Transverse colon (tissue), 4 donors: ENCODE results near the gene FOXP1. TPM values are rescaled to one million over a fixed set of nuclear protein-coding genes. Genes with fewer than 3 reads are reported as not detected.
A peak's percentile ranks its signal among the peaks of the same experiment; 100 is the strongest.

Source experiments
- DNase-seq: peaks from one replicate; pipeline ENCODE4 v3.0.0-alpha.2; 2019
- H3K27ac ChIP-seq, 4 donors: fragments of 200-600 bp; sonication (generic); 2 replicates each; pipeline ENCODE4 v1.5.1; 2016 to 2018; ENCODE audit warnings: inconsistent platforms in 4 of 4
- H3K27me3 ChIP-seq: fragments of 200-600 bp; sonication (generic); 2 replicates; pipeline ENCODE4 v1.5.1; 2017; ENCODE audit warnings: inconsistent platforms
- H3K36me3 ChIP-seq, 4 donors: fragments of 200-600 bp; sonication (generic); 2 replicates each; pipeline ENCODE4 v1.5.1; 2017 to 2019; ENCODE audit warnings: inconsistent platforms in 4 of 4
- H3K4me1 ChIP-seq, 4 donors: fragments of 200-600 bp; sonication (generic); 2 replicates each; pipeline ENCODE4 v1.5.1; 2017 to 2020; ENCODE audit warnings: inconsistent platforms in 4 of 4
- H3K4me3 ChIP-seq, 4 donors: fragments of 200-600 bp; sonication (generic); 1 replicate in 1 of 4; 2 replicates in 3 of 4; pipeline versions ENCODE4 v1.5.1 to v1.6.1; 2017 to 2019; ENCODE audit warnings: inconsistent platforms in 4 of 4
- H3K9me3 ChIP-seq, 2 donors: fragments of 200-600 bp; sonication (generic); 2 replicates each; pipeline ENCODE4 v1.5.1; 2017 to 2019; ENCODE audit warnings: inconsistent platforms in 2 of 2
- CTCF ChIP-seq, 5 experiments: fragments of 200-600 bp in 3 of 5; fragments of 450-650 bp in 2 of 5; sonication (generic) in 3 of 5; IDR thresholded peaks; 1 replicate in 2 of 5; 2 replicates in 3 of 5; pipeline ENCODE4 v1.5.1; 2016 to 2017; ENCODE audit warnings: antibody characterized with exemption in 5 of 5, inconsistent platforms in 3 of 5, mild to moderate bottlenecking in 2 of 5, moderate library complexity in 1 of 5
- EP300 ChIP-seq: sonication (generic); formaldehyde crosslinking; IDR thresholded peaks from one replicate; pipeline ENCODE4 v1.6.1; 2017; ENCODE audit warnings: antibody characterized with exemption, low read depth
- POLR2A ChIP-seq: fragments of 450-650 bp; IDR thresholded peaks from one replicate; pipeline ENCODE4 v1.6.1; 2016; ENCODE audit warnings: antibody characterized with exemption, mild to moderate bottlenecking, moderate library complexity
- POLR2AphosphoS5 ChIP-seq, 3 donors: sonication (generic); formaldehyde crosslinking; IDR thresholded peaks; one replicate each; pipeline ENCODE4 v1.6.1; 2016; ENCODE audit warnings: antibody characterized with exemption in 3 of 3
- WGBS, 2 donors: methylation state at CpG; one replicate each; pipeline ENCODE4 v1.1.5; 2018; ENCODE audit warnings: low coverage in 1 of 2; 5-methylcytosine and 5-hydroxymethylcytosine counted together
- in situ Hi-C, 4 donors: fragments of 200-750 bp; cut with MboI; loops; one replicate each; pipeline versions ENCODE4 v1.15.0 to v1.15.1; 2017; ENCODE audit warnings: low sequenced_read_pairs in 3 of 4, low pct_ligation_motif_present in 1 of 4, low pct_unique_long_range_greater_than_20kb in 1 of 4
- intact Hi-C: fragments of 100-400 bp; cut with DNase I; formaldehyde crosslinking; loops from one replicate; pipeline ENCODE4 v1.15.1; 2023; ENCODE audit warnings: low total_unique reads
- total RNA-seq, 4 donors: library from RNA; depleted of rRNA; stranded (reverse); fragments of >200 nt; gene quantifications; one replicate each; pipeline ENCODE4 v1.1.0, GENCODE V29; 2016

FOXP1 gene
- total RNA-seq, 4 donors from 2014 or later: 102 to 260 (median 150) TPM

- Histone ChIP-seq H3K36me3 (no peaks in the 10 kb centered on the region), H3K4me3 (no peak overlapping the region), H3K27ac (peak overlapping the region in 1 of 4 donors; percentile 99), H3K9me3 (no peaks in the 10 kb centered on the region), H3K4me1 (peaks cover 17 to 47% (median 33%) of the 10 kb centered on the region in 4 donors), H3K27me3 (no peaks in the 10 kb centered on the region)
- intact Hi-C loops: no loop called here
- no peak for TF ChIP-seq CTCF (IDR thresholded peaks at IDR 0.05)
- no peak for TF ChIP-seq EP300
- no peak for TF ChIP-seq POLR2AphosphoS5 (IDR thresholded peaks at IDR 0.05)
- TF ChIP-seq POLR2A: no peak
- no peak for DNase-seq
- in situ Hi-C loops: loop anchor here in 3 of 4 donors (10.0 to 25.0 kb wide), 6 partner anchors 263 to 863 kb away; no protein-coding TSS in a partner anchor
- 96 to 100% methylated on average over 1 to 2 of the region's 2 CpGs for WGBS, 2 donors
Measured at GRCh38 chr3:71575433-71575832, 8.1 kb downstream of the FOXP1 start.

DNA sequence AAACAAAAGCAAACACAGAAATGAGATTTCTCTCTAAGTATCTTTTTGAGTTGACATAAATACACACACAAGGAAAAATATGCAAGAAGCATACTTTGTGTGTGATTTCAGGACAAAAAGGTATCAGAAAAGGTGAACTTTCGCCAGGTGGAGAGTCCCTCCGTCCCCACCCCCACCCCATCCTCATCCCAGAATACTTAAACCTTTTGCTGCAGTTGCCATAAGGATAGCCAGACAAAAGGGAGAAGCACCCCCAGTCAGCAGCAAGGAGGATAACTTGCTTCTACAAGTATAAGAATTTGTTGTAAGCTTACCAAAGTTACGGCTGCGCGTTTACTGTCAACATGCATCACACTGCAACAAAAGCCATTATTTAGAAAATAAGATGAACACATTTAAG is 10.3 kb downstream of the FOXP1 start:
- Histone ChIP-seq H3K4me3 (no peak overlapping the region), H3K27me3 (no peaks in the 10 kb centered on the region), H3K36me3 (no peaks in the 10 kb centered on the region), H3K9me3 (no peaks in the 10 kb centered on the region), H3K27ac (no peak overlapping the region), H3K4me1 (peaks cover 9 to 33% (median 26%) of the 10 kb centered on the region in 4 donors)
- WGBS, 2 donors: 93 to 95% methylated on average over 5 of the region's 5 CpGs
- in situ Hi-C loops (loop anchor here in 1 of 4 donors (10.0 kb wide), 1 partner anchor 568 kb away; no protein-coding TSS in a partner anchor), intact Hi-C loops (no loop called here)
- DNase-seq: no peak
- TF ChIP-seq EP300 (no peak), POLR2AphosphoS5 (IDR thresholded peaks at IDR 0.05) (no peak)

DNA sequence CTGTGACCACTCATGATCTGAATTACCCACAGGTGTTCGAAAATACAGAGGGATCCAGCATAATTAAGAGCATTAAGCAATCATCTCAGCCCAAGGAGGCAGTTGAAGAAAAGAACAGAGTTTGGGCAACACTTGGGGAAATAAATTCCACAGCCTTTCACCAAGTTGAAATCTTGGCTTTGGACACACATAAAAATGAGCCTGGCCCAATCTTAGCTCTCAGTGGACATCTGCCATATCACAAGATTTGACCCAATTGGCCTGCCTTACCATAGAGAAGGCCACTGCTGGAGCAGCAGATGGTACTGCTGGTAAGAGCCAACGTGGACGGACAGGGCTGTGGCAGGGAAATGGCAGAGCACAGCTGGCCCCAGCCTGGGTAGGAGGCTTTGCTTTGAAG is 13.0 kb downstream of the FOXP1 start:
- H3K27ac ChIP-seq: no peak overlapping the region
- in situ Hi-C loops: loop anchor here in 1 of 4 donors (10.0 kb wide), 1 partner anchor 566 kb away; no protein-coding TSS in a partner anchor
- no peaks in the 10 kb centered on the region for H3K27me3 ChIP-seq
- H3K4me1 ChIP-seq: peaks cover 0 to 8% (median 3%) of the 10 kb centered on the region in 4 donors
- 80 to 89% methylated on average over 2 to 3 of the region's 3 CpGs for WGBS, 2 donors
- intact Hi-C loops: no loop called here
- H3K36me3 ChIP-seq: no peaks in the 10 kb centered on the region
- no peak overlapping the region for H3K4me3 ChIP-seq
- no peak for DNase-seq
- no peaks in the 10 kb centered on the region for H3K9me3 ChIP-seq
- no peak for TF ChIP-seq POLR2A
- no peak for TF ChIP-seq EP300
- no peak for TF ChIP-seq CTCF (IDR thresholded peaks at IDR 0.05)
- TF ChIP-seq POLR2AphosphoS5 (IDR thresholded peaks at IDR 0.05): no peak

GRCh38 chr3:71568207-71568606 is 15.3 kb downstream of the FOXP1 start:
- intact Hi-C loops: no loop called here
- Histone ChIP-seq H3K4me1 (peaks cover 0 to 16% (median 7%) of the 10 kb centered on the region in 4 donors), H3K36me3 (no peaks in the 10 kb centered on the region), H3K4me3 (no peak overlapping the region), H3K27me3 (no peaks in the 10 kb centered on the region), H3K27ac (no peak overlapping the region), H3K9me3 (no peaks in the 10 kb centered on the region)
- in situ Hi-C loops: no loop called here
- no peak for DNase-seq
- TF ChIP-seq CTCF (IDR thresholded peaks at IDR 0.05) (no peak), POLR2A (no peak), POLR2AphosphoS5 (IDR thresholded peaks at IDR 0.05) (no peak), EP300 (no peak)

- intact Hi-C loops (no loop called here), in situ Hi-C loops (no loop called here)
- Histone ChIP-seq H3K27ac (no peak overlapping the region), H3K9me3 (no peaks in the 10 kb centered on the region), H3K36me3 (no peaks in the 10 kb centered on the region), H3K4me3 (no peak overlapping the region), H3K27me3 (no peaks in the 10 kb centered on the region), H3K4me1 (peaks cover 0 to 22% (median 10%) of the 10 kb centered on the region in 4 donors)
- TF ChIP-seq POLR2AphosphoS5 (IDR thresholded peaks at IDR 0.05): no peak
- TF ChIP-seq CTCF (IDR thresholded peaks at IDR 0.05): no peak
- TF ChIP-seq EP300: no peak
- TF ChIP-seq POLR2A: no peak
- DNase-seq: no peak
Measured at GRCh38 chr3:71566776-71567175, 16.8 kb downstream of the FOXP1 start.
